GOT3 (cell line): ENCODE results near the gene AP2B1.

Experiments used
- DNase-seq: peaks from one replicate; lab custom pipeline; 2025; ENCODE audit warnings: mixed read lengths; lab: John Stamatoyannopoulos, UW

Gene AP2B1

DNA sequence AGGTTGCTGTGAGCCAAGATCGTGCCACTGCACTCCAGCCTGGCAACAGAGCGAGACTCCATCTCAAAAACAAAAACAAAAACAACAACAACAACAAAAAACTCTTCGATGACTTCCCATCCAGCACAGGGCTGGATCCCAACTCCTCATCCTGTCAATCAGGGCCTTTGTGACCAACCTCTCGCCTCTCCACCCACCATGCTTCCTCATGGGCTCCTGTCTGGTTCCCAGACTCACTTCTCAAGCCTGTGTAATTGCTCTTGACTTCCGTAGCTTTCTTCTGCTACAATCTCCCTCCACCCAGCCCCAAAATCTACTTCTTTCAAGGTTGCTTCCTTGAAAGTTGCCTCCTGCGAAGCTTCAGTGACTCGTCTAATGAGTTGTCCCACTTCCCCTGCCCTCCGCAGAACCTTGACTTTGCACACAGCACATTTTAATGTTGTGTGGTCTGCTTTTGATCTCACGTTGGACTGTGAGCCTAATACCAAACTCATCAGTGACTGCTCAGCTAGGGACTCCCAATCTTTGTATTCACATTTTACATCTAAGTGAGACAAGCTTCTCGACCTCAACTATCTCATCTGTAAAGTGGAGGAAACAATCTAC lies 143.4 kb downstream of the AP2B1 start:
- no peak for DNase-seq

DNA sequence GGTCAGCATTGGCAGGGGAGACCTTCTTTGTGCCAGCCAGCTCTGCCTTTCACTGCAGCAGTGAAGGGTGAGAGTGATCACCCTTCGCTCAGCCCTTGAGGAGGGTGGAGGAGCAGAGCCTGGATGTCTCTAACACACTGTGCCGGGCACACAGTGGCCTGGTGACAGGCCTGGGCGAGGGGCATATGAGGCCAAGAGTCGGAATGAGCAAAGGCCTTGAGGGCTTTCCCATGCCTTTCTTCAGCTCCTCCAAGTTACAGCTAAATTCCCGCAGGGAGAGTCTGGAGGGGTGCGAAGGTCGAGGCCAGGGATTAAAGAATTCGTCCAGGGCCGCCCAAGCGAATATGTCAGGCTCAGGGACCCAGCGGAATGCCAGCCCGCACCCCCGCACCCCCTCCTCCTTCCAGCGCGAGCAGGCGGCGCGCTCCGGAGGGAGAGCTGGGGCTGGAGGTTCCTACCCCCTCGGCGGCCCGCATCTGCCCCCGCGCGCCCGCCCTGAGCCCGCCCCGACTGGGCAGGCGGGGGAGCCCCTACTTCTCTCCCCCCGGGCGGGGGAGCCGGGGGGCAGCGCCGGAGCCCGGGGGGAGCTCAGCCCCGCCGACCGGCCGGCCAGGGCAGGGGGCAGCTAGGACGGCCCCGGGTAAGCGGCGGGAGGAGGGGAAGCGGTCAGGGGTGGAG lies 144.3 kb downstream of the AP2B1 start, which contains the start of gene RASL10B:
RASL10B (plus strand) TSS at position 401 of the 678 bp plus-strand sequence. CDS start 3,546 bp downstream, outside the sequence.
- DNase-seq = no peak

DNA sequence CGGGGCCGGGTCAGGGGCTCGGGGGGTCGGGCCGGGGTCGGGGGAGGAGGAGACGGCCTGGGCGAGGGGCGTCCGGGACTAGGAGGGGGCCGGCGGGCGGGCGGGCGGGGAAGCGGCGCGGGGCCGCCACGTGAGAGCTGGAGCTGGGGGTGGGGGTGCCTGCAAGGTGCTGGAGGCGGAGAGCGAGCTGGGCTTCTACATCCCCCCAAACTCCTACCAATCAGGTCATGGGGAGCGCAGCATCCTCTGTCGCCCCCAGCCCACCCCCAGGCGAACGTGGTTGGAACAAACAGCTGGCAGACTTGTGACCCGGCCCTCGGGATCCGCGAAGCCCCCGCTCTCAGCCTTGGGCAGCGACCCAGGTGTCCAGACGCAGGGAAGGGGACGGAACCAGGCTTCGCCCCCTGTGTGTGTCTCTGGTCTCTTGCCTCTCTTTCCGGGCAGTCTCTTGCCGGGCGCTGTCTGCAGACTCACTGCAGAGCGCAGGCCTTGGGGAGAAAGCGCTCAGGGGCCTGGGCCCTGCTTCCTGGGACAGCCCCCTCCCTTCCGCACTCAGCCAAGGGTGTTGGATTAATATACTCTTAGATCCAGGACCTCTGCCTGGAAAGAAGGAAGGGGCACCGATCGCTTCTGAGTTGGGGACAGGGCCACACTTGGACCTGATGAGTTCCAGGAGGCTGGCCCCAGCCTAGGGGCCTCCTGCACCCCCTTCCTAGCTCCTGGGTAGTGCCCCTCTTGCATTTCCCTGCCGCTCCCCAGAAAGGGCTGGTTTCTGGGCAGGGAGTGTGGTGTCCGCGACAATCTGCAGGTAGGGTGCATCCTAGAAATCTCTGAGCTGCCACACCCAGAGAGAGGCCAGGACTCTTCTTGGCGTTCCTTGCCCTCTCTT lies 145.0 kb downstream of the AP2B1 start:
- DNase-seq = no peak

DNA sequence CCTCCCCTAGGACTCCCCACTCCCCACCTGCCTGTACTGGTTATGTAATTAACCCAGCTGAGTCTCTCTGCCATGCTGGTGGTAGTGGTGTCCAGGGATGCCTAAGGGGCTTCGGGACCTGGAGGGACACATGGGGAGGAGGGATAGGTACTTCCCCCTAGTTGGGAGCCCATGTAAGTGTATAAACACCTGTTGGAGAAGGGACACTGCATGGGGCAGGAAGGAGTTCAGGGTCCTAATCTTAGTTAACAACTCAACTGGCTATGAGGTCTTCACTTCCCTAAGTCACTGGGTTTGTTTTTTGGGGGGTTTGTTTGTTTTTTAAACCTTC lies 145.6 kb downstream of the AP2B1 start:
- no peak for DNase-seq

DNA sequence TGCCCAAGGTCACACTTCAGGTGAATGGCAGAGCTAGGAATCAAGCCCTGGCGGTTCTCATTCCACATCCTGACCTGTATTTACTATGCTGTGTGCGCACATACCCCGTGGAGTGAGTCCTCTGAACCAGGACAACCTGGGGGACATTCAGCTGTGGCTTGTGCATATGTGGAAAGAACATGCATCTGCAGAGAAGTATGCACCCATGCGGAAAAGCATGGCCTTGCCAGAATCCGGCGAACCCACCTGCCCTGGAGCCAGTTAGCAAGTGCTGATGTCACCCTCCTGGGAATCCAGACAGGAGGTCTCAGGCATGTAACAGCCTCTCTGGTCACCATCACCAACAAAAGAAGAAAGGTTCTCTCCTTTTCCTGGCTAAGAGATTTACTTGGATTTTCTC lies 146.2 kb downstream of the AP2B1 start:
- no peak for DNase-seq

DNA sequence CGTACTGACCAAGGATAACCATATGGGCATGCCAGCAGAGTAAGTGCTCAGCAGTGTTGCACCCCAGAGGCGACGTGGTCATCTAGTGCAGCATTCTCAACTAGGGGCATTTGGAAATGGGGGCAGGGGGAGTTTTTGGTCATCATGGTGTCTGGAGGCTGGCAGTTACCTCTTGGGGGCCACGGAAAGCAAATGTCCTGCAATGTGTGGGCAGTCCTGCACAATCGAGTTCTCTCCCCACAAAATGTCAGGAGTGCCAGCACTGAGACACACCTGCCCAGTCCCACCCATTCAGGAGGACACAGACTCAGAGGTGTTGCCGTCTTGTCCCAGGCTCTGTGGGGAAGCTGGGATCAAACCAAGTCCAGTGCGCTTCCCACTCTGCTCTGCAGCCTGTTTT lies 147.3 kb downstream of the AP2B1 start:
- DNase-seq = no peak

DNA sequence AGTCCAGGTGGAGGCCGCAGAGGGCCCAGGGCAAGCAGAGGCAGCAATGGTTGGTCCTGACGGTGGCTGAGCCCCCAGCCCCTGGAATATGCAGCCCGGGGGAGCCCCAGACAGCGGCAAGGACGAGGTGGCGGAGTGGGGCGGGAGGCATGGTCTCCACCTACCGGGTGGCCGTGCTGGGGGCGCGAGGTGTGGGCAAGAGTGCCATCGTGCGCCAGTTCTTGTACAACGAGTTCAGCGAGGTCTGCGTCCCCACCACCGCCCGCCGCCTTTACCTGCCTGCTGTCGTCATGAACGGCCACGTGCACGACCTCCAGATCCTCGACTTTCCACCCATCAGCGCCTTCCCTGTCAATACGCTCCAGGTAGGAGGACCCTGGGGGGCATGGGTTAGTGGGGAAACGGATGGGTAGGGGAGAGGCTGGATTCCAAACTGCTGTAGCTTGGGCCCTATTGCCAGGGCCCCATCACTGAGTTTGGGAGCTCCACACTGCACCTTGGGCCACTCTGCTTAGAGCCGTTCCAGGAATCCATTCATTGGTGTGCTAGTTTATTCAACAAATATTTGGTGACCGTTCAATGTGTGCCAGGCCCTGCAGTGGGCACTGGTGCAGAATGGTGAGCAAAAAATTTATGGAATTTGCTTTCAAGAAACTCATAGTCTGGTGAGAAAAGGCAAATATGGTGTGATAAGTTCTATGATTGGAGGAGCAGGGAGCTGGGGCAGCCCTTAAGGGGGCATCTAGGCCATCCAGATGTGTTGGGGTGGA lies 148.1 kb downstream of the AP2B1 start:
- DNase-seq = no peak

DNA sequence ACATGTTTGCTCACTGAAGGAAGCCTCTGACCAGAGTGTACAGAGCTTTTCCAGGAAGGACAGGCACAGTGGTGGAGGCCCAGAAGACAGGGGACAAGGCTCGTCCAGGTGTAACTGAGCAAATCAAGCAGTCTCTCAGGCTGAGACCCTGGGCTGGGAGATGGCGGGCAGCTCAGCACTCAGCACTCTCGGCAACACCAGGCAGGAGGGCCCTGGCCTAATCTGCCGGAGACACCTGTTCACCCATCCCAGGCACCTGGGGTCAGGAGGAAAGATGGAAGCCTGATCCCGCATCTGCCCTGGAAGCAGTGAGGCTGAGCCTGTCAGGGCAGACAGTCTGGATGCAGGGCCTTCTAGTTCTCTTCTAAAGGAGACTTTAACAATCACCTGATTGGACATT lies 149.1 kb downstream of the AP2B1 start:
- DNase-seq = no peak

DNA sequence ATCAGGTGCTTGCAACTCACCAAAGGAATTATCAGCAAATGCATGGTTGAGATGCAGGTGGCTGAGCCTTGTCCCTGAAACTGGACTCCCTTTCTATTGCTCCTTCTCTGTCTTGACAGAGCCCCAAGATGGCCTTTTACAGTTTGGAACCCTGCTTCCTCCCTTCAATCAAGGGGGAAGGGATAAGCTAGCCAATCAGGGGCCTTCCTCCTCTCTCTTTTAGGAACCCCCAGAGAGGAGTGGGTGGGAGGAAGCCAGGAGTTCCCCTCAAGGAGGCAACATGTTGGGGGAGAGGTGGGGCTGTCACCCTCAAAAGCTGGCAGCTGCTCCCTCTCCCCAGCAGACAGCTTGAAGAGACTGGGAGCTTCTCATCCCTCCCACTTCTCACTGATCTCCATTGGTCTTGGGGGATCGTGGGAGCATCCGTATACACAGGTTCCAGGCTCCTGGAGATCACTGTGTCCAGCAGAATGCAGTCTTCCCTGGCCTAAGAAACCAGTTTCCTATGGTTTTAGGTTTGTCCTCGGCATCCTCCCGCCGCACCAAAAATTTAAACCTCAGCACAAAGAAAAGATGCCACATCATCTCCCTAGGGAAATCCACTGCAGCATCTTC lies 151.5 kb downstream of the AP2B1 start:
- no peak for DNase-seq

DNA sequence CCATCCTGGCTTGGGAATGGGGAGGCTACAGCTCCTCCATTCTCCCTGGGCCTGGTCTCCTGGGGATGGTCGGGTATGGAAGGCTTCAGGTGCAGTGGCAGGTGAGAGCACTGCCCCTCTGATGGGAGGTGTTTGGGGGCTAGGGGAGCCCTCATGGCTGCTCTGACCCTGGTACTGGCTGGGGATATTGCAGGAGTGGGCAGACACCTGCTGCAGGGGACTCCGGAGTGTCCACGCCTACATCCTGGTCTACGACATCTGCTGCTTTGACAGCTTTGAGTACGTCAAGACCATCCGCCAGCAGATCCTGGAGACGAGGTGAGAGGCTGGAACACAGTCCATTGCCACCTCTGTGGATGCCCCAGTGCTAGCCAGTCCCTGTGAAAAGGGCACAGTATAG lies 153.1 kb downstream of the AP2B1 start:
- no peak for DNase-seq

DNA sequence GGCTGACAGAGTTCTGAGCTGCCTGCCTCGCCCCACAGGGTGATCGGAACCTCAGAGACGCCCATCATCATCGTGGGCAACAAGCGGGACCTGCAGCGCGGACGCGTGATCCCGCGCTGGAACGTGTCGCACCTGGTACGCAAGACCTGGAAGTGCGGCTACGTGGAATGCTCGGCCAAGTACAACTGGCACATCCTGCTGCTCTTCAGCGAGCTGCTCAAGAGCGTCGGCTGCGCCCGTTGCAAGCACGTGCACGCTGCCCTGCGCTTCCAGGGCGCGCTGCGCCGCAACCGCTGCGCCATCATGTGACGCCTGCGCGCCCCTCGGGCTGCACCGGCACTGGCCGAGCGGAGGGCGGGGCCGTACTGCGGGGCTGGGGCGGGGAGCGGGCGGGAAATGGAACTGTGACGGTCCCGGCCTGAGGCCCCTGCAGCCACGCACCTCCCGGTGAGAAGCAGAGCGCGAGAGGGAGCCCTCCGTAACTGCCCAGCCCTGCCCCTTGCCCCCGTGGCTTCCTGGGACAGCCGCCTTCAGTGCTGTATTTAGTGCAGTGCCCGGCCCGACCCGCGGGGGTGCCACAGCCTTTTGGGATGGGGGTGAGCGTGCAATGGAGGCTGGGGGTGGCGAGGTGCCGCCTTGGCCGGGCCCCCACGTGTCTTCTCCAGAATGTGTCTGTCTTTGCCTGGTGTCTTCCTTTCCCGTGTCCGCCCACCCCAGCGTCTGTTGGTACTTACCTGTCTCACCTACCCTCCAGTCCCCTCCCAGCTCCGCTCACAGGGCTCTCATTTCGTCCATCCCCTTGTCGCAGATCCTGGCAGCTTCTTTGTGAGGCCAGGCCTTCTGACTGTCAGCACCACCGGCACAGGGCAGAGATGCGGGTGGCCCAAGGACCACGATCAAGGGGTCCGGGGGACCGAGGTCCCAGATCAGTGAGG lies 154.1 kb downstream of the AP2B1 start:
- no peak for DNase-seq

DNA sequence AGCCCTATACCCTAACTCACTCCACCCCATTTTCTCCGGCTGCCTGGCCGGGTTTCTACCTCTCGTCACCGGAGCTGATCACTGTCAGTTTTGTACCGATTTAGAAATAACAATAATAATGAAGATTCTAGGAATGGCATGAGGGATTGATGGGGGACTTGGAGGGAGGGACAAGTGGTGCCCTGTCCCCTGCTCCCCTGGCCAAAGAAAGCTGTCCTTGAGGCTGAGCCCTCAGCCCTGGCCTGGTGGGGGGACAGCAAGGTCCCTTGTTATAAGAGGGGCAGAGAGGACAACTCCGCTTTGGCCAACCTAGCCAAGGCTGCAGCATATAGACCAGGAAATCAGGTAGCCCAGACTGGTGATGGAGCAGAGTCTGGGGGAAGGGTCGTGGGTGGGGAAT lies 155.4 kb downstream of the AP2B1 start:
- no peak for DNase-seq

DNA sequence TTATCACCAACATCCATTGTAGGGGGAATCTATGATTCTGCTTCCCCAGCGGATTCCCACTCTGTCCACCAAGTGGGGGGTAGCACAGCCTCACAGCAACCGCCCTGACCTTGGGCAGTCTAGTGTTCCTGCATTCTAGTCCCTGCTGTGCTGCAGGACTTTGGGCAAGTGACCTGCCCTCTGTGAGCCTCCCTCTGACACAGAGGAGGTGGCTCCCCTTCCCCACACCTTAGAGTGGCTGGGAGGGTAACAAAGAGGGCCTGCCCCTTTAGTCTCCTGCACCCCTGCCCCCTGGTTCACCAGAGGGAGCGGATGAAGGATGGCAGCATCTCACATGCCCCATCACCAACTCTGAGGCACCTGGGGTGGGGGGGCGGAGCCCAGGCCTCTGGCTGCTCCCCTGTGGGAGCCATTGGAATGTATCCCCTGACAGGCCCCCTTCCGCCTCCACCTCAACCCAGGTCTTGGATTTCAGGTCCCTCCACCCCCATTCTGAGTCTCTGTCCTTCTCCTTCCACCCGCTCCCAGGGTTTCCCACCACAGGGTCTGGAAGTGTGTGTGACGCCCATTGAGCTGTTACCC lies 155.9 kb downstream of the AP2B1 start:
- DNase-seq = no peak

DNA sequence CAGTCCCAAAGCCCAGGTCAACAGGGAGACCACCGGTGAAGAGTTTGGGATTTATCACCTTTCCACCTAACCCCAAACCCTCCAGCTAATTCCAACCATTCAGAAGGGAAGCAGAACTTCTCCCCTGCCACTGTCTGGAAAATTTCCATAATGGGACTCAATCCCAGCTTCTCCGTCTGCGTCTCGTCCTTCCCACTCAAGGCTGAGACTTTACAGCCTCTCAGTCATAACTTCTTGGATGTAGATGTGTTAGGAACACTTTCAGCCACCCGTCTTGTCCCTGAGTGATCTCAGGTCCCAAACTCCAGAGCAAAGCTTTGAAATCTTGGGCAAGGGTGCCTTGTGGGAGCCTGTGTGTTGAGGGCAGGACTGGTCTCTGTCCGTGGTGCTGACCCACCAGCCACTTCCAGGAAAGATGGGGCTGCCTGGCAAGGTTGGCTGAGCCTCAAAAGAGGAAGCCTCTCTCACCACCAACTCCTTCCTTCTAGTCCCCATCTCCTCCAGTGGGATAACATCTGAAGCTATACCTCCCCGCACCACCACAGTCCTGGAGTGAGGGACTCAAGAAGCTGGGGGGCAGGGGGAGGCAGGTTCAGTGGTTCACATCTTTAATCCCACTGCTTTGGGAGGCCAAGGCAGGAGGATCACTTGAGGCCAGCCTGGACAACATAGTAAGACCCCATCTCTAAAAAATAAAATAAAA lies 156.7 kb downstream of the AP2B1 start:
- DNase-seq = no peak

DNA sequence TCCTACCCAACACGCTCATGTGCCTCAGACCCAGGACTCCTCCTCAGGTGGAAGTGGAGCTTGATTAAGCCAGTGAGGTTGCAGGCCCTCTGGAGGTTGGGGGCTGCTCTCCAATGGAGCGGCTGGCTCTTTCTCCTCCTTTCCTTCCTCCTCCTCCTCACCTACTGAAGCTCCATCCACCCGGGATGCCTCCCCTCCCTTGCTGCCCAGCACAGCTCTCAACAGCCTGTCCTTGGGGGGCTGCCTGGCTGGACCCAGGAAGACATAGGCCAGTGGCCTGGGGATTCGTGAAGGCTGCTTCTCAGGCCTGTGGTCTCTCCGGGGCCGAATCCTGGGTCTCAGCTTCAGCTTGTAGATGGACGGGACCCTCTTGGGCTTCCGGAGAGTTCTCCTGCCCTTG lies 157.7 kb downstream of the AP2B1 start:
- DNase-seq = no peak

DNA sequence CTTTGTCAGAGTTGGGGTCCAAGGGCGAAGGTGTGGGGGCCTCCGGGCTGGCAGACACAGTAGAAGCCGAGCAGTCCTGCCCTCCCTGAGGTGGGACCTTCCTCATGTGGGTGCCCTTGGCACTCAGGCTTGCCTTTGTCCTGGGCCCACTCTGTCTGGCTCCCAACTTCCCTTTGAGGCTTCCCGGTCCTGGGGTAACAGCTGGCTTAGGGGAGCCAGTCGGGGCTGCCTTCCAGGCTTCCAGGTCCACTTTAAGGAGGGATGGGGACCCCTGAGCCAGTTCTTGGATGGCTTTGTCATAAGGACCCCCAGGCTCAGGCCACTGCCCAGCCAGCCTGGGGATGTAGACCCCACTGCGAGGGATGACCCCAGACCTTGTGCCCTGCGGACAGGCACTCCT lies 158.1 kb downstream of the AP2B1 start:
- DNase-seq = no peak

DNA sequence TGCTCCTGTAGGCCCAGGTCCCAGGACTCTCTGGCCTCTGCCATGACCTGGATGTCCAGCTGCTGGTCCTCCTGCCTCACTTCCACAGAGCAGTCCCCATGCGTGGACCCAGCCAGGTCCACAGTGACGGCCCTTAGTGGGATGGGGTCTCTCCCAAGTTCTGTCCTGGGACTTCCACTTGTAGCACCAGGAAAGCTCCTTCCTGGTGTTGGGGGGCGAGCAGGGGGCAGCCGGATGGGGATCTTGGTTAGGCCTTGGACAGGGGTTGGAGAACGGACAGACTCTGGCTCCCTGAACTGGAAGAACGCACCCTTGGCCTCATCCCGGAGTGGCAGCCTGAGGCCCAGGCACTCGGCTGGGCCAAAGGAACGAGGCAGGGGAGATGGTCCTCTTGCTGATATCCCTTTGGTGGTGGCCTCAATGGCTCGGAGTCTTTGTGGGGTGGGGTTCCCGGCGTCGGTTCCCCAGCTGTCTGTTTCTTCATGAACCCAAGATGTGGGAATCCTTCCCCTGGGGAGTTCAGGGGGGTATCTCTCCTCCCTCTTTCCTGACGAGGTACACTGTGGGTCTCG lies 158.7 kb downstream of the AP2B1 start:
- DNase-seq = no peak

DNA sequence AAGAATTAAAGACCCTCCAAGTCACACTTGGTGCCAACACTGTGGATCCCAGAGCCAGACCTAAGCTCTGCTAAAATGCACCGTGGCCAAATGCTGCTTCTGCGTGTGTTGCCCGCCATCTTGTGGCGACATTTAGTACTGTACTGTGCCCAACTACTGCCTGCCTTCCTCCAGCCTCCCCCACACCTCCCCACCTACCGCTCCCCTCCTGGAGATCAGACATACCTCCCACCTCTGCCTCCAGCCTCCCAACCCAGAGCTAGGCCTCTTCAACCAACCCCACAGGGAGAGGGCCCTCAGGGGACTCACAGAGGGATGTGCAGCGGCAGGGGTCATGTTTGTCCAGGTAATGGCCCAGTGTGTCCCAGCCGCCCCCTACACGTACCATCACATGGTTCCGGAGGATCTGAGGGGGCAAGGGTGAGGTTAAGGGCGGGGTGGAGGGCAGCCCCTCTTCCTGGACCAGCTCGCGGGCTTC lies 160.5 kb downstream of the AP2B1 start:
- no peak for DNase-seq

DNA sequence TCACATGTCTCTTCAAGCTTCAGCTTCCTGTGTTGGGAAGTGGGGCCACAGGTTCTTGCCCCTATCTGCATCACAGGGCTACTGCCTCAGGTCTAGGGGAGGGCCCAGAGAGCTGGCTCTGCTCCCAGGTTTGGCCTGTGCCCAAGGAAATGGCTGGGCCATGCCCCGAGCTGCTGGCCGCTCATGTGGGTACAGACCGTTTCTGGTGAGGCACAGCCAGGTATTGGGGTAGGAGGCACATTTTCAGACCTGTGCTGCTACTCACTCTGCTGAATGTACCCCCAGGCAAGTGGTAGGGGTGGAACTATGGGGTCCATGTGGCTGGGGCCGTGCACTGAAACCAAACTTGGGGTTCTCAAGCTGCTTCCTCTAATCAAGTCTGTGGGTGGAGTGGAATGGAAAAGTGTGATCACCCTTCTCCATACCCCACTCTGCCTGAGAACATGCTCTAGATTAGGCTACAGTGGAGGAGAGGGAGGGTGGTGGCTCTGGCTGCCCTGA lies 161.3 kb downstream of the AP2B1 start:
- DNase-seq = no peak
